Fibroblast of lung (primary cell): ENCODE data around the gene MB21D2.

ENCODE experiments used
- CTCF ChIP-seq, 2 donors: IDR thresholded peaks in 1 of 2; conservative IDR thresholded peaks in 1 of 2; 1 replicate in 1 of 2; 2 replicates in 1 of 2; pipeline ENCODE4 v1.5.1; 2011 to 2012; ENCODE audit warnings: low read length in 2 of 2, control low read depth in 1 of 2, inconsistent platforms in 1 of 2, low read depth in 1 of 2, mild to moderate bottlenecking in 1 of 2
- EZH2 ChIP-seq: IDR thresholded peaks from 2 replicates; pipeline ENCODE4 v1.5.1; 2012; ENCODE audit warnings: low read length, control low read depth, mild to moderate bottlenecking; ENCODE audit errors: missing control alignments

GRCh38 chr3:192943393-192943792 is 25.7 kb upstream of the MB21D2 start:
- TF ChIP-seq EZH2 = no peak
- no peak for TF ChIP-seq CTCF (conservative IDR thresholded peaks at IDR 0.05 in 1 of 2, IDR thresholded peaks at IDR 0.05 in 1 of 2; ENCODE audit: low read depth in 1 of 2, low read length in 2 of 2)
